GM04503 (cell line): ENCODE results near the gene FNIP2.
A peak's percentile ranks its signal among the peaks of the same experiment; 100 is the strongest.

Experiments
- DNase-seq: peaks from one replicate; pipeline ENCODE4 v3.0.0-alpha.2; 2012; ENCODE audit warnings: low read depth

The FNIP2 gene

DNA sequence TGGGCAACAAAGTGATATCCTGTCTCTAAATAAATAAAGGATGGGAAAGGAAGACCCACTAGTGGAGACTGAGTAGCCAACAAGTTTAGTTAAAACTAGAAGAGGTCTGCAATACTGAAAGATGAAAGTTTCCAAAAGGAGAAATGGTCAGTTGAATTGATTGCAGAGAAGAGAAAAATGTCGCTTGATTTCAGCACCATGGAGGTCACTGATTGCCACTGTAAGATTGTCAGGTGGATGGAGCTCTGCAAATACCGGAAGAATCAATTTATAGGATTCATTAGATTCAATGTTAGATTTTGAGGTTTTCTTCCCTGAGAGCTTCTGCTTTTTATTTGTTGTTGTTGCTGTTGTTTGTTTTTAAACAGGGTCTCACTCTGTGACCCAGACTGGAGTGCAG, 5.4 kb upstream of the FNIP2 start:
- no peak for DNase-seq

DNA sequence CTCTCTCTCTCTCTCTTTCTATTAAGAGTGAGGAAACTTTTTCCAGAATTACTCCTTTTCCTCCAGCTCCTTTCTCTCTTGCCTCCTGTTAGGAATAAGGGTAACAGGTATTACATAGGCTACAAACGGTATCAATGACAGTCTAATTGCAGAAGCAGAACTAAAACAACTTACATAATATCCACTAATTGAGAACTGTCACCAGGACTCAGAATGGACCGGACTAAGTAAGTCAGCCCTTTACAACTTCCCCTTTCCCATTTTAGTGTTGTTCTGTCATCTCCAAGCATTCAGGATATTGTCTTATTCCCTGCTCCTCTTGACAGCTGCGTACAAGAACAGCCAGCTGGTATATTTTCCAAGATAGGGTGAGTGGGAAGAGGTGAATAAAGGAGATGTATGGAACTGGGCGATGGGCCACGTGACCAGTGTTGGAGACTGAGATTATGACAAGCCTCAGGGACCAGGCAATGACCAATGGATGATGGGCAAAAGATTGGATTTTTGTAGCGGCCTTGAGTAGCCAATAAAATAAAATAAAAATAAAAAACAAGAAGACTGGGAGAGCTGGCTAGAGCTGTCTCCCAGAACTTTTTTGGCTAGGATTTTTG, 2.3 kb upstream of the FNIP2 start:
- no peak for DNase-seq

DNA sequence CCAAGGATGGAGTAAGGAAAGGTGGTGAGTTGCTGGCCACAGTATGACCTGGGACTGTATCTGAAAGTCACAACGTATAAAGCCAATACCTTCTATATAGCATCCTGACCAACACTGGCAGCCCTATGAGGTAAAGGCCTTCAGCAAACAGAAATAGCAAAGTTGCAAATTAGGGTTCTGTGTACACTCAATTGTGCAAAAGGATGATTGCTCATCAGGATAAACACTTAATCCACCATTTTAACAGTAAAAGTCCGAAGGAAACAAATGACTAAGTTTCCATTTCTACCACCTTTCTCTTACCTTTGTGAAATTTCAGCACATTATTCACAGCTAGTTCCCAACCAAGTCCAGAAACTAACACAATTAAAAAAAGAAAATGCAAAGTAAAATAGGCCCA, 1.4 kb upstream of the FNIP2 start:
- DNase-seq, result no peak

DNA sequence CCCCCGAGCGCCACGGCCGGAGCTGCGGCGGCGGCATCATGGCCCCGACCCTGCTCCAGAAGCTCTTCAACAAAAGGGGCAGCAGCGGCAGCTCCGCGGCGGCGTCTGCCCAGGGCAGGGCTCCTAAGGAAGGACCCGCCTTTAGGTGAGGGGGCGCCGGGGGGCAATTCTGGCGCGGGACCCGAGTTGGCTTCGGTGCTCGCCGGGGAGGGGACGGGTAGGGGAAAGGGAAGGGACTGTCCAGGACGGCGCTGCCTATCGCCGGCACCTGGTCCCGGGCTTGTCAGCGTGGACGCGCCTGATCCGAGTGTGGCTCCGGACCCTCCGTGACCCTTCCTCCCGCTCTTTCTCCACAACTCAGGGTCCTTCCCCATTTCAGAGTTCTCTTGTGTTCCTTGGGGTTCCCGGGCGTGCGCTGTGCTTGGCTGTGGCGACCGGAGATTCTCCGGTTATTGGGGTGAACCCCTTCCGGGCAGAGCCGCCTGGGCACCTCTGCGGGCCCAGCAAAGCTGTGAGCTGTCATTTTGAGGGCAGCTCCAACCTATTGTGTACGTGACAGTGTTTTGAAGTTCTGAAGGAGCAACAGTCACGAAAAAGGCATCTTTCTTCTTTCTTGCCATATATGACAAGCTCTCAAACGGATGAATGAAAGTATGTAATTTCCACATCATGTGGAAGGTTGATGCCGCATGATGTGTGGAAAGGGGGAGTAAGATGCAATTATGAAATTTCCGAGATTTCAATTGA, 522 bp downstream of the FNIP2 start:
- DNase-seq, result no peak

DNA sequence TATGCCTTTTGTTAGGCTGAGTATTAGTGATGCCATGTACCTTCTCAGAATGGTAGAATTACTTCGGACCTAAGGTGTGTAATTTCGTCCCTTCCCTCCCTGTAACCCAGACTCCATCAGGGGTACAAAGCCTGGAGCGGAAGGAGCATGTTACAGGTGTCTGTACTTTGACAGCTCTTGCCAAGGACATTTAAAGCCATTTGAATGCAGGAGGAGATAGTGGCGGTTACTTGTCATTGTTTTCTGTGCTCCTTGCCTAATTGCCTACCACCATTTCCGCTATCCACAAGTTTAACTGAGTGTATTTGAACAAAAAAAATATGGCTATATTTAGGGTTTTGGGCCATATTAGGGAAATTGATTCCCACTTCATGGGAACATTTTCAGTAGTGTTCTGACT, 1.8 kb downstream of the FNIP2 start:
- DNase-seq, result no peak

DNA sequence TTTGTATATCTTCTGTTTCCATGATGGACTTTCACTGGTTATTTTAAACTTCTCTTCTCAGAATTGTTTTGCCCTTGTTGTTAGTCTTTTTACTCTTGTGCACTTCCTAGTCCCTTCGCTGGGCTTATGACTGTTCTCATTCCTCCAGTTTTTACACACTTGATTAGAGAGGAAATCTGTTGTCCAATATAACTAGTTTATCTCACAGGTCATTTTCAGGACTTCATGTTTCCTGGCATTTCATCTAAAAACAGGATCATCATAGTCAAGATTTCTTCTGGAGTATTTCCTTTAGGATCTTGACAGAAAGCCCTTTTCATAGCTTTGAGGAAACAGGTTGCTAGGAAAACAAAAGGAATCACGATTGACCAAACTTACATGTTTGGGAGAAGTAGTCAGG, 3.0 kb downstream of the FNIP2 start:
- no peak for DNase-seq

DNA sequence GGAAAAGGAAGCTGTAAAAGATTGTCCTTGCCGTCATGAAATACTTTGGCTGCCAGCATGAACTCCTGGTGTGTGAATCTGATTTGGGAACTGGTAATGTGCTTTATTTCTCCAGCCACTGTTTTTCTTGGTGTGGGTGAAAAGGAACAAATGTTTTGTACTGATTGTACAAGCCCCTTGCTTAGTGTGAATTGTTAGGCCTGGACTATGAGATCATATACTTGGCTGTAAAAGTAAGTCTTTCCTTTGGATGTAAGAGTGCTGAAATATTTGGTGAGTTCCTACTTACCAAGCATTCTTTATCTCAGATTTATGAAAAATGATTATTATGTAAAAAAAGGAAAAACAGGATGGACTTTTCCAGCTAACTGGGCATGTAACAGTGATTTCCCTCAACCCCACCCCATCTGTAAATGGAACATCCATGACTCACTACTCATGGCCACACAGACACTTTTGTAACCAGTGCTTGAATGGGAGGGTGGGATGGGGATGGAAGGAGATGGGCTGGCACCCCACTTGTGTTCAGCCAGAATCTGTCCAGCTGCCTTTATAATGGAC, 6.3 kb downstream of the FNIP2 start:
- DNase-seq, result peak; percentile 34

DNA sequence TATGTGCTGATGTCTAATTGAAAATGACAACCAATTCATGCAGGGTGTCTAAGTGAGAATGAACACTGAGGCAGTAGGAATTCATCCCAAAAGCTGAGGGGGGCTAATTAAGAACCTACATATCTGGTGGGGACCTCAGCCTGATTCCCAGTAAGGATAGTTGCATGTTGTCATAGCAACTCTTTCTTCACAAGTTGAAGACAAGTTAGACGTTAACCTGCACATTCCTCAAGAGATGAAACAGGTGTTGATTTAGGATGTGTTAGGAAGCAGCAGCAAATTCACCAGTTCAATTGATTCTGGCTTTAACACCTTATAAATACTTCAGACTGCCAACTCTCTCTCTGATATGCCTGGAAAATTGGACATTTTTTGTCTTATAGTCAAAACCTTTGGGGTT, 7.3 kb downstream of the FNIP2 start:
- no peak for DNase-seq

DNA sequence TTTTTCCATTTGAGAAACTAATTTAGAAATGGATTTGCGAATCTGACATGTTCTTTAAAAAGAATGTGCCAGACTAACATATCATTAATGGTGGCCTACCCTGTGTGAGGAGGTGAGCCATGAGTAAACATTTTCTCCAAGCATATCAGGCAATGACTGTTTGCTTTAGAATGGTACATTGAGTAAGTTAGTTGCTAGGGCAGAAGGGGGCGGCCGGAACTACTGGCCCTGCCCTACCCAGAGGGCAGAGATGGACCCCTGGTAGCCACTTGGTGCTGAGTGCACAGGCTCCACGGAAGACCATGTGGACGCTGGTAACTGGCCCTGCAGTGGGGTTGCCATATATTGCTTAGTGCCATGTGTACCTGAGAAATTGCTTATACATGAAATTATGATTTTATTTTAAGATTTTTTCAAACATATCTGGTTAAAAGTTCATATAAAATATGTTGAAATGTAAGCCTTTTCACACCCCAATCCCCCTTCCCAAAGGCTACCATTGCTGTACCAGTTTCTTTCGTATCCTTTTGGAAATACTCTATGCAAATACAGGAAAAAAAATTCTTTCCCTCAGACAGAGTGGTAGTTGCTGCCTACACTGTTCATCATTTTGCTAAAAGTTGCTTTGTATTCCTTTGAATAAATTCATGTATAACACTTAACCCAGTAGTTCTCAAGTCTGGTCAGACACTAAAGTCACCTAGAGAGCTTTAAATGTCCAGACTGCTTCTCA, 8.8 kb downstream of the FNIP2 start:
- no peak for DNase-seq

DNA sequence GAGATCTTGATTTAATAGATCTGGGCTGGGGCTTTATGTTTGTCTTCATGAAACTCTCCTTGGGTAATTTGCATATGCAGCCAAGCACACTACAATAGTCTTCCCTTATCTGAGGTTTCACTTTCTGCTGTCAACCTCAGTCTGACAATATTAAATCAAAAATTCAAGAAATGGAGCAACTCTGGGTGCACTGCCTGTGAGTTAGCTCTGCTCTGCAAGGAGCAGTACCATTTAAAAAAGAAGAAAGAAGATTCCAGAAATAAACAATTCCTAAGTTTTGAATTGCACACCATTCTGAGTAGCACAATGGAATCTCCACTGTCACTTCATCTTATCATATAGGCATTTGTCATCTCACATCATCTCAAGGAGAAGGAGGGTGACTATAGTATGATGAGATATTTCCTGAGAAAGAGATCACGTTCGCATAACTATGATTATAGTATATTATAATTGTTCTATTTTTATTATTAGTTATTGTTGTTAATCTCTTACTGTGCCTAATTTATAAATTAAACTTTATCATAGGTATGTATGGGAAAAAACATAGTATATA, 9.4 kb downstream of the FNIP2 start:
- no peak for DNase-seq

DNA sequence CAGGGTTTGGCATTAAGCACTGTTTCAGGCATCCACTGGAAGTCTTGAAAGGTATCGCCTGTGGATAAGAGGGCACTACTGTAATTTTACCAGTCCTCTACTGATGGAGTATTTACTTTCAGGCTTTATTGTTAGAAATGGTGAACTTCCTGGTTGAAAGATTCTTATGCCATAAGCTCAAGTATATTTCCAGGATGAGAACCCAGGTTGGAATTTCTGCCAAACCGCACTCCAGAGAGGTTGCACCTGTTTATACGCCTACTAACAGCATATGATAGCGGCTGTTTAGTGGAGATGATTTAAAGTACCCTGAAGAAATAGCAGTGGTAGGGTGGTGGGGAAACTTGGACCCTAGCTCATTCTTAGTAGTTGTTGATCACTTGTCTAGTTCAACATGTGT, 9.9 kb downstream of the FNIP2 start:
- DNase-seq, result no peak

DNA sequence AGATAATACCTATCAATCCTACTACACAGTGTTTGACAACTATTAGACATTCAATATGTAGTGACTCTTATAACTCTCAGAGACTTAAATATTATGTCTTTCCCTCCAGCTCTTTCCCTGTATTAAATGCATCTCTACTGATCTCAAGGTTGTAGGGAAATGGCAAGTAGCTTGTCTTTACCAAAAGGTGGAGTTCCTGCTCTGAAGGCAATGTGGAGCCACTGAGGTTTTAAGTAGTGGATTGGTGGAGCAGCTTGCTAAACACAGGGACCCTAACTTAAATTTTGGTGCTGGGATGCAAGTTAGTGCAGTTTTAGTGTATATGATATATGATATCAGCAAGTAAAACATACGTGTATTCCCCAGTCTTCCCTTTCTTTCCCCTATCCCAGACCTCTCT, 13.1 kb downstream of the FNIP2 start:
- no peak for DNase-seq

DNA sequence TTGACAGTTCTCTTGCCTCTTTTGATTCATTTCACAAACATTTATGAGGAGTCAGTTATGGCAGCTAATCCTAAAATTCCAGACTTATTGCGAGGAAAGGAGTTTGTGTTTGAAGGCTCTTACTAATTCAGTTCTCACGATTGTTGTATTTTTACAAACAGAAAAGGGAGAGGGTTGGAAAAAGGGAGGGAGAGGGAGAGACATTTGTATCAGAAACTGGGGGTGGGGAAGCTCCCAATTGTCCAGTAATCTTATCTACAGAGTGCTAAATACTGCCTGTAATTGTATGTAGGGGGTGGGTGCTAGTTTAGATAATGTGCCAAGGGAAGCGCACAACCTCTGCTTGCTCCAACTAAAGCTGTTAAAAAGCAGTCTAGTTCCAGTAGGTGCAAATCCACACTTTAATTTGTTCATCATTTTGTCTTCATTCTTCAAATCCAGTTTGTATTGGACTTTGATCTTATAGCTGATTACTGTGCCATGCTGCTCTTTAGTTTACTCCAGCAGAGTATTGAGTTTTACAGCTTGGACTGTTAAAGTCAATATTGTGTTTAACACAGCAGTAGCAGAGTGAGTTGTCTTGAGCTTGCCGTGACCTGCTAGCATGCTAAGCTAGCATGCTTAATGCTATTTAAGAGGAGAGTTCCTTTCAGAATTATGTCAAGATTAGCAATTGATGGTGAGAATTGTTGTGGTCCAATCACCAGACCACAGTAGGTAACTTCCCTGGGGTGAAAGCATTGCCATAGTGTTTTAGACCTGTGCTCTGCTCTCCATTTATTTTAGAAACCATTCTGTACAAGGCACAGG, 13.9 kb downstream of the FNIP2 start:
- DNase-seq, result peak; percentile 60

DNA sequence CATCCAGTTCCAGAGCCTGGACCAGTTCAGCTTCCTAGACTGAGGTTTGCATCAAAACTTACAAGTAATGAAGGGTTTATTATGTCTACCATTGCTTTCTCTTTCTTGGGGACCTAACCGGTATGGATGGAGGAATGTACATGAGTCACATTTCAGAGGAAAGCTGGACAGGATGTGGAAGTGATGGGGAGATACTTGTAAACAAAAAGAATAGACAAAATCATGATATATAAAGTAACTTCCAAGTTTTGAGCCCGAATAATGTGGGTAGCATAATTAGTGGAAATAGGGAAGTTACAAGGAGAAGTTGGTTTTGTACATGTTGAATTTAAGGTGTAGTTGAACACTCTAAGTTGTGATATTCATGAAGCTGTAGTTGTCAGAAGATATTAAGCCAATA, 15.0 kb downstream of the FNIP2 start:
- DNase-seq, result peak; percentile 42

DNA sequence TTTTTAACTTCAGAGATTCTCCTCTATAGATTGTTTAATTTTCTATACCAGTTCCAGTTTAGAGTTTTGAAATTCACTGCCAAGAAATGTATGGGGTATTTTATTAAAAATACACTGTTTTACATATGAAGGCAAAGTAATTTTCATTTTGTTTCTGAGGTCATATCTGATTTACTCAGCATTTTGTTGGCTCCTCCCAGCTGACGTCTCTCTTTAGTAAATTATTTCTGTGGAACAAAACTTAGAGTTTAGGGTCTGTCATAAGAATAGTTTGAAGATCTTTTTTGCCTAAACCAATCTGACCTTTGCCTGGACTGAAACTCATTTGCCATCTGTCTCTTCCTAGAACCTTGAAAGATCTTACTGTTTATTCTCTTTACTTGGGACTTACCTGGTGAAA, 16.9 kb downstream of the FNIP2 start:
- DNase-seq, result no peak

DNA sequence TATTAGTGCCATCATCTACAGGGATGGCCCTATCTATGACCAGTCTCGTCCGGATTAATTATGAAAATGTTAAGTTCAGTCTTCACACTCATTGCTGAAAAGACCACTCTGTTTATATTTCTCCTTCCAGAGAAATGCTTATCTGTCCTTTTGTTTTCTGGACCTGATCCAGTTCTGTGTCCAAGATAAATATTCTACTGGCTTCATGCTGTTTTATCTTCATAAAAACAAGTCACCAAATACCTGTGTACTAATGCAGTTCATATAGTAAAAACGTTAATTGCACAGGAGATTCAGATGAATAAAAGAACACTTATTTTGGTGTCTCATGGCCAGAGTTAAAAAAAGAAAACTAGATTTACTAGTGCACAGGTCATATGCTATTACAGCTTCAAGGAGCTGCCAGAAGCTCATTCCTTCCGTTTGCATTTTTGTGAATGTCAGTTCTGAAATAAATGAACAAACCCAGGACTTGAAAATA, 17.3 kb downstream of the FNIP2 start:
- no peak for DNase-seq

DNA sequence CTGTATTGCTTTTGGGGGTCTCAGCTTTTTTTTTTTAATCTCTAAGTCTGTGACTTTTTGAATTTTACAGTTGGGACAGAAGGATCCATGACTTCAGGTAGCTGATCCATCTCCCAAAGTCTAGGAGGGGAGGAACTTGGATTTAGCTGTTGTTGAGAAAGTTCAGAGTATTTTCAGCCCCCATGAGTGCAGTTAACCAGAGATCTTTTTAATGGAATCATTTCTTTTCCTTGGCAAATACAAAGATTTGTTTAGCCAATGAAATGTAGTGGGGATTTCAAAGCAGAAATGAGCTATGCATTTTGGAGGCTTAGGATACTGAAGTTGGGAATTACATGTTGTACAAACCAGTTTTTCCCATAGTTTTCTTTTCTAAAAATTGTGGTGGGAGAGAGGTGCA, 18.1 kb downstream of the FNIP2 start:
- DNase-seq, result no peak

DNA sequence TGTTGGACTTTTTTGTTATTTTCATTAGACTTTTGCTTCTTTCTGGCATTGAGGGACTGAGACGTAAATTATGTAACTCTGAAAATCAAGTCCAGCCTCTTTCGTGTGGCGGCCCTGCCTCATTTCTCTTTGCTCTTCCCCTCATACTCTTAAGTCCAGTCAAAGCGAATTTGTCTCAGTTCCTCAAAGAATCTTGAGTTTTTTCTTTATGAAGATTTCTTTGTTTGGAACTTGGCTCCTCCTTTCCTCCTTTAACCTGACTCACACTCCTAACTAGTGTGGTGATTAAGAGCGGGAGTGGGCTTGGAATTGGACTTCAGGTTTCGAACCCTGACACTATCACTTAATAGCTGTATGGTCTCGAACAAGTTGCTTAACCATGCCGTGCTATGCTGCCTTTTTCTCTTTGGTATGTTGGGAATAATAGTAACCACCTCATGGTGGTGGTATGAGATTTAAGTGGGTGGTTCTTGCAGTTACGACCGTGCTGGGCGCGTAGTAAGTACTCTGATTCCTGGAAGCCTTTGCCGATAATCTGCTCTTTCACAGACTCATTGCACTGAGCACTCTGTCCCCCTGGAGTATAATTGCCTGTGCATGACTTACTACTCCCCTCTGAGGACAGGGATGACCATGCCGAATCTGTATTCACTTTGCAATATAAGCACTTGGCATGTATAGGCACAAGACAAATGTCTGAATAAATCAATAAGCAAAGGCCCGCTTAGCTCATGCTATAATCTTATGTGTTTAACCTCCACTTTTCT, 19.1 kb downstream of the FNIP2 start:
- DNase-seq, result no peak

DNA sequence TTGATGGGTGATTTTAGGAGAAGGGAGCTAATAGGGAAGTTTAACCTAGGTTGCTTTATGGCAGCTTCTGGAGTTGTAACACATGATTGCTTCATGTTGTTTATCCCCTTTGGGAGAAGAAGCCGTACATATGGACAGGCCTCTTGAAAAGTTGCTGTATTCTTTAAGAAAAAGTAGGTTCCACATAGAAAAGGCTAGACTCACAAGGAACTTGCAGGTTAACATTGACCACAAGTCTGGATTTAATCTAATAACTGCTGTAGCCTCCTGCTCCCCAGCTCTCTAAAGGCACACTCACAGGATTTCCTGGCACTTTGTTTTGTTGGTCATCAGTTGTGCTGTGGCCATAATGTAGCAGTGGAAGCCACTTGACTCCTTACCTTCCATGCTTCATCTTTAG, 19.7 kb downstream of the FNIP2 start:
- no peak for DNase-seq

DNA sequence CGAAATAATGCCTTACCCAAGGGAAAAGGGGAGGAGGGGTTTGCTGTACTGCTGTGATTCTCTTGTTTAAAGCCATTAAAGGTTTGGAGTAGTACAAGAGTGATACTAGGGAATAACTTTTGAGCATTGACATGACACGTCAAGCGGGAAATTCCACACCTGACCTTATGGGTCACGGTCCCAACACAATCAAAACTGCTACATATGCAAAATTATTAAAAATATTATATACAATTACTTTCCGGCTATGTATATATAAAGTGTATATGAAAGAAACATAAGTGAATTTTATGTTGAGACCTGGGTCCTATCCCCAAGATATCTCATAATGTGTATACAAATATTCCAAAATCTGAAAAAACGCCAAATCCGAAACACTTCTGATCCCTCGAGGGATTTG, 21.0 kb downstream of the FNIP2 start:
- DNase-seq, result no peak

DNA sequence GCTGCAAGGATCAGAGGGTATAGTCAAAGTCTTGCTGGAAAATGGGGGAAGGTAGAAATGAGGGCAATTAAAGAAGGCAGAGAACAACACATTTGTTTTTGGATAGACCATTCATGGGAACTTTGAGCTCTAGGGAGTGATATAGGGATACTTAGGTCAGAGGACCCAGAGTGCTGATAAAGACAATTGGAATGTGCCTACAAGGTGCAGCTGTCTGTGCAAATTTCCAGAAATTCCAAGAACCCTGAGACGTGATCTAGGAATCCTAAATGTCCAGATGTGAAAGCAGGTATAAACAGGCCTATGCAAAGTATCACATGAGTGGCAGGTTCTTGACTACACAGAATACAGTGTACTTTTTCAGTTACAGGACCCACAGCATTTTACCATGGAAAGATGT, 24.2 kb downstream of the FNIP2 start:
- DNase-seq, result no peak
